ENCODE measurements around the gene CCDC81.

Gene CCDC81

DNA sequence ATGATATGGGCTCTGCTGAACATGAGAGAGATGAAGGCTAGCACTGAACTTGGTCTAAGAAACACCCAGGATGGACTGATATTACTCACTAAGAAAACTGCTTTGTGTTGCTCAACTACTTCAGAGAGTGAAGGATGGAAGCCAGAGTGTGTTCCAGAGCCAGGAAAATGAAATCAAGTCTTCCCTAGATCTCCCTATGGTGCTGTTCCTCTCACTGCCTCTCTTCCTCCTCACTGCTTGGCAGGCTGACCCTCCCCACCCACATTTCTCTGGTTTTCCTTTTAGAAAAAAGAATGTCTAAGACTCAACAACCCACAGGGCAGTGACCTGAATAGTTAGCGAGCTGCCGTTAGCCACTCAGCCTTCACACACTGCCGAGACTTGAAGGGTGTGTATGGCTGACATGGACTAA lies 65.6 kb downstream of the CCDC81 start:
- no peak overlapping the region for H3K4me2 ChIP-seq (ENCODE audit: low read length)
- TF ChIP-seq, protein P1, sequence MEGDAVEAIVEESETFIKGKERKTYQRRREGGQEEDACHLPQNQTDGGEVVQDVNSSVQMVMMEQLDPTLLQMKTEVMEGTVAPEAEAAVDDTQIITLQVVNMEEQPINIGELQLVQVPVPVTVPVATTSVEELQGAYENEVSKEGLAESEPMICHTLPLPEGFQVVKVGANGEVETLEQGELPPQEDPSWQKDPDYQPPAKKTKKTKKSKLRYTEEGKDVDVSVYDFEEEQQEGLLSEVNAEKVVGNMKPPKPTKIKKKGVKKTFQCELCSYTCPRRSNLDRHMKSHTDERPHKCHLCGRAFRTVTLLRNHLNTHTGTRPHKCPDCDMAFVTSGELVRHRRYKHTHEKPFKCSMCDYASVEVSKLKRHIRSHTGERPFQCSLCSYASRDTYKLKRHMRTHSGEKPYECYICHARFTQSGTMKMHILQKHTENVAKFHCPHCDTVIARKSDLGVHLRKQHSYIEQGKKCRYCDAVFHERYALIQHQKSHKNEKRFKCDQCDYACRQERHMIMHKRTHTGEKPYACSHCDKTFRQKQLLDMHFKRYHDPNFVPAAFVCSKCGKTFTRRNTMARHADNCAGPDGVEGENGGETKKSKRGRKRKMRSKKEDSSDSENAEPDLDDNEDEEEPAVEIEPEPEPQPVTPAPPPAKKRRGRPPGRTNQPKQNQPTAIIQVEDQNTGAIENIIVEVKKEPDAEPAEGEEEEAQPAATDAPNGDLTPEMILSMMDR (IDR thresholded peaks at IDR 0.05) = no peak
- no peaks in the 10 kb centered on the region for H3K4me1 ChIP-seq
- no peak overlapping the region for H3K27ac ChIP-seq
- H3K79me2 ChIP-seq = no peaks in the 10 kb centered on the region
- no peak overlapping the region for H3K4me3 ChIP-seq (ENCODE audit: low read depth, low read length)
- H3K27me3 ChIP-seq (ENCODE audit: control insufficient read depth, insufficient read depth, low read length) = no peaks in the 10 kb centered on the region
- no peak overlapping the region for H2AFZ ChIP-seq
- no peaks in the 10 kb centered on the region for H3K36me3 ChIP-seq (ENCODE audit: control insufficient read depth, insufficient read depth, low read length)
- H3K9ac ChIP-seq = no peak overlapping the region
- H3K9me3 ChIP-seq (ENCODE audit: control insufficient read depth, low read length) = no peaks in the 10 kb centered on the region

DNA sequence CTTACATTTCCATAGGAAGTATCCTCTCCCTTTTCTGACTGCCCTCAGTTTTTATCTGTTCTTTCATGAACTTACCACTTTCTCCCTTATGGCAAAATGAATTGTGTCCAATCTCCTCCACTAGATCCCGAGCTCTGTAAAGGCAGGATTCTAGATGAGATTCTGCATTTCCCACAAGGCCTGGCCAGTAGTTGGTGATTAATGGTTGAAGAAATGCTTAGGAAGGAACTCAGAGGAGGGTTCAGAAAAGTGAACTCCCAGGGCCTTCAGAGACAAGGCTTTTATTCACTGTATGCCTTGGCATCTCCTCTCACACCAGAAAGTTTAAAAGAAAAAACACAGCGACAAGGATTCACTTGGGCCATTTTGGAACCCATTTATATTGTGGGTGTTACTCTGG lies 66.2 kb downstream of the CCDC81 start:
- H3K9ac ChIP-seq = no peak overlapping the region
- H3K36me3 ChIP-seq (ENCODE audit: control insufficient read depth, insufficient read depth, low read length) = no peaks in the 10 kb centered on the region
- H3K4me3 ChIP-seq (ENCODE audit: low read depth, low read length) = no peak overlapping the region
- no peak overlapping the region for H3K27ac ChIP-seq
- H3K27me3 ChIP-seq (ENCODE audit: control insufficient read depth, insufficient read depth, low read length) = no peaks in the 10 kb centered on the region
- no peaks in the 10 kb centered on the region for H3K4me1 ChIP-seq
- no peak overlapping the region for H2AFZ ChIP-seq
- H3K79me2 ChIP-seq = no peaks in the 10 kb centered on the region
- TF ChIP-seq, protein P1 (IDR thresholded peaks at IDR 0.05) = no peak
- no peaks in the 10 kb centered on the region for H3K9me3 ChIP-seq (ENCODE audit: control insufficient read depth, low read length)
- H3K4me2 ChIP-seq (ENCODE audit: low read length) = no peak overlapping the region

DNA sequence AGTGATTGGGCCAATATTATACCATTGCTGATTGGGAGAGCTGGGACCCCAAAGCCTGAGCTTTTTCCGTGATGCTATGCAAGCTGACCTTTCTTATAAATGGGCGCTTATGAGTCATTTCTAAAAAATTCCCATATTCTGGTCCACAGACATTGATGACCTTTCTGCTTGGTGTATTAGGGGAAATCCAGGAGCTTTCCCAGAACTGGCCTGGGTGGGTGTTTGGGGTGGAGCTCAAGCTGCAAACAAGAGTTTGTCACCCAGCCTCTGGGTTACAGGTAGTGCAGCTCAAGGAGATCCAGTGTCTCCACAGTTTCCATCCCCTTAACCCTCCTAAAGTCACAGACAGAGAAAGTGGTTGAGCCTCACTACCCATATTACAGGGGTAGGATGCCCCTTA lies 67.7 kb downstream of the CCDC81 start:
- Histone ChIP-seq H3K9ac (no peak overlapping the region), H3K36me3 (ENCODE audit: control insufficient read depth, insufficient read depth, low read length) (no peaks in the 10 kb centered on the region), H3K27ac (no peak overlapping the region)

DNA sequence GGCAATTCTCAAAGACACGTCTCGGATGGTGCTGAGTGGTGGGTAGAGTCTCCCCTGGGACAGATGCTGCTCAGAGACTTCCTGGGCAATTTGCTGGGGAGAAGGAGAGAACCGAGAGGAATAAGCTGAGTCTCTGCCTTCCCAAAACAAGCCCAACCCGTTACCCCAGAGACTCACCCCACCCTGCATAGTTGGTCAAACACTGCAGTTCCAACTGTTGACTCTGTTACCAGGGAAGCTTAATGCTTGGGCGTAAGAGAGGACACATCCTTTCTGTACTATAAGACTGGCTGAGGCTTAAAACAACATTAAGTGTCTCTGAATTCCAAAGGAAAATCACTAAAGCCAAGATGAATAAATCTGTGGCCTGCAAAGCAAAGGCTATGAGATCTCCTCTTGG lies 68.1 kb downstream of the CCDC81 start:
- Histone ChIP-seq H2AFZ (no peak overlapping the region), H3K27me3 (ENCODE audit: control insufficient read depth, insufficient read depth, low read length) (no peaks in the 10 kb centered on the region), H3K27ac (no peak overlapping the region), H3K4me2 (ENCODE audit: low read length) (no peak overlapping the region), H3K9ac (no peak overlapping the region), H3K4me1 (no peaks in the 10 kb centered on the region), H3K4me3 (ENCODE audit: low read depth, low read length) (no peak overlapping the region), H3K79me2 (no peaks in the 10 kb centered on the region), H3K36me3 (ENCODE audit: control insufficient read depth, insufficient read depth, low read length) (no peaks in the 10 kb centered on the region), H3K9me3 (ENCODE audit: control insufficient read depth, low read length) (no peaks in the 10 kb centered on the region)
- TF ChIP-seq, protein P1 (IDR thresholded peaks at IDR 0.05) = no peak

More for the DNA sequence above, 67.7 kb downstream of the CCDC81 start:
- no peak overlapping the region for H2AFZ ChIP-seq
- no peaks in the 10 kb centered on the region for H3K9me3 ChIP-seq (ENCODE audit: control insufficient read depth, low read length)
- H3K4me3 ChIP-seq (ENCODE audit: low read depth, low read length) = no peak overlapping the region
- H3K79me2 ChIP-seq = no peaks in the 10 kb centered on the region
- no peaks in the 10 kb centered on the region for H3K27me3 ChIP-seq (ENCODE audit: control insufficient read depth, insufficient read depth, low read length)
- TF ChIP-seq, protein P1 (IDR thresholded peaks at IDR 0.05) = no peak
- no peak overlapping the region for H3K4me2 ChIP-seq (ENCODE audit: low read length)
- H3K4me1 ChIP-seq = no peaks in the 10 kb centered on the region

DNA sequence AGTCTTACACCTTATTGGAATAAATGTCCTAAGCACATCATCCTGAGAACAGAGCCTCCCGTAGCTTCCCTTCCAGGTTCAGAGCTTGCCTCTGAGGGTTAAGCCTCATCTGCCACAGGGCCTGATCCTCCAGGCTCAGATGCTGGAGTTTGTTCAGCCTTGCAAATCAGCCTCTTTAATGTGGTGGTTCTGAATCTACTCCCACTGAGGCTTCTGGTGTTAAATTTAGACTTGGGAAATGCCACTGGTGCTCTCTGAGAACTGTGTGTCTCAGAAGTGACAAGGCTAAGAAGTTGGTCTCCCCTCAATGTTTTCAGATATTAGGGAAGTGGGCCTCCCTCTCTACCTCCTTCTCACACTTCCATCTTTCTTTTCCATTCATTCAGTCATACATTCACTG lies 68.7 kb downstream of the CCDC81 start:
- H3K27ac ChIP-seq = no peak overlapping the region
- no peak overlapping the region for H3K9ac ChIP-seq
- no peaks in the 10 kb centered on the region for H3K36me3 ChIP-seq (ENCODE audit: control insufficient read depth, insufficient read depth, low read length)
- H3K4me2 ChIP-seq (ENCODE audit: low read length) = no peak overlapping the region
- no peaks in the 10 kb centered on the region for H3K79me2 ChIP-seq
- no peaks in the 10 kb centered on the region for H3K4me1 ChIP-seq
- no peak overlapping the region for H2AFZ ChIP-seq
- TF ChIP-seq, protein P1 (IDR thresholded peaks at IDR 0.05) = no peak
- no peaks in the 10 kb centered on the region for H3K9me3 ChIP-seq (ENCODE audit: control insufficient read depth, low read length)
- H3K4me3 ChIP-seq (ENCODE audit: low read depth, low read length) = no peak overlapping the region
- no peaks in the 10 kb centered on the region for H3K27me3 ChIP-seq (ENCODE audit: control insufficient read depth, insufficient read depth, low read length)
